HG03103 (cell line): ENCODE measurements around the gene PAPOLG.
"Not testable (repeated sequence)": the region's sequence is repeated elsewhere in the genome, so short reads cannot be mapped to it uniquely, and the experiment has no call there.

Experiments used
- ATAC-seq: cut with Tn5 transposase; IDR thresholded peaks from one replicate; pipeline ENCODE4 v1.9.1; 2021; ENCODE audit warnings: low read depth; ENCODE audit not compliant: unreplicated experiment

PAPOLG gene

GRCh38 chr2:60821587-60822302 is 65.7 kb downstream of the PAPOLG start:
- no peak for ATAC-seq

DNA sequence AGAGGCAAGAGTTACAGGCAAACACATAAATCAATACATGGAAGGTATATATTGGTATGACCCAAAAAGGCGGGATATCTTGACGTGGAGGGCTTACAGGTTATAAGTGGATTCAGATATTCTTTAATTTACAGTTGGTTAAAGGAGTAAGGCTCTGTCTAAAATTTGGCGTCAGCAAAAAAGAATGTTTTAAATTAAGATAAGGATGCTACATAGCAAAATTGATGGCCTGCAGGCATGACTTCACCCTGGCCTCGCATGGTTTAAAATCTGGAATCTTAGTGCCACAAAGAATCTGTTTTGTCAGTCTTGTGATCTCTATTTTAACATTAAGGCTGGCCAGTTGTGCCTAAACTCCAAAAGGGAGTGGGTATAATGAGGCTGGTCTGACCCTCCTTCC is 66.9 kb downstream of the PAPOLG start:
- ATAC-seq, result no peak

DNA sequence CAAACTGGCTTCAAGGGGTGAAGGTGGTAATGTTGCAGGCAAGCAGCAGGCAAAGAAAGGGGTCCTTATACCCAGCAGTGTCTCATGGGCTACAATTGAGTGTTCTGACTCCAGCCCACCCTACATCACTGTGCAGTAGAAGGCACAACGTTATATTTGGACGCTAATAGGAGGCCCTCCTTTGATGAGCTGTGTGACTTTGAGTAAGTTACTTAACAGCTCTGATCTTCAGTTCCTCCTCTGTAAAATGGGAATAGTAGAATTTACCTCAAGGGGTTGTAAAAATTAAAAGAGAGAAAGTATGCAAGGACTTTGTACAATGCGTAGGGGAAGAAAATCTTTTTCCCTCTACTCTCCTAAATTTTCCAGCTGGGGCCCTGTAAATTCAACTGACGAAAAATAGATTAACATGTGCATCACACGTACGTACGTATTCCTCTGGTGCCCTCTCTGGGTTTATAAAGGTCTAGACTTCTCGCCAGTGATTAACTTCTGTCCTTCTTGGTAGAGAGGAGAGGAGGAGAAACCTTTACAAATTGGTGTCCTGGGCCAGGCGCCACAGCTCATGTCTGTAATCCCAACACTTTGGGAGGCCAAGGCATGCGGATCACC is 67.7 kb downstream of the PAPOLG start:
- ATAC-seq, result no peak

DNA sequence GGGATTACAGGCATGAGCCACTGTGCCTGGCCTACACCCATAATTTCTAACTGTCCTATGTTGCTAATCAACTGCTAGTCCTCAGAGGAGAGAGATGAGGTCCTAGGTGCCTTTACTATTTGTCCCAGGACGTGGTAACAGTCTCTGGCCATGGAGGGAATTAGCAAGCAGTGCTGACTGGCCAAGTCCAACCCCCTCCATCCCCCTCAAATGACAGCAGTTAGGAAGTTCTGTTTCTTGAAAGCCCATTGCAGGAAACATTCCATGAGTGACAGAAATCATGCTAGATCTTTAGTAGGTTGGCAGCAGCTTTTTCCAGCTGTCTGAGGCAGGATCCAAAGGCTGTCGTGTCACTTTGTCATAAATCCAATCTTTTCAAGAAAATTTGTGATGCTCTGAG is 69.6 kb downstream of the PAPOLG start:
- ATAC-seq, result no peak

DNA sequence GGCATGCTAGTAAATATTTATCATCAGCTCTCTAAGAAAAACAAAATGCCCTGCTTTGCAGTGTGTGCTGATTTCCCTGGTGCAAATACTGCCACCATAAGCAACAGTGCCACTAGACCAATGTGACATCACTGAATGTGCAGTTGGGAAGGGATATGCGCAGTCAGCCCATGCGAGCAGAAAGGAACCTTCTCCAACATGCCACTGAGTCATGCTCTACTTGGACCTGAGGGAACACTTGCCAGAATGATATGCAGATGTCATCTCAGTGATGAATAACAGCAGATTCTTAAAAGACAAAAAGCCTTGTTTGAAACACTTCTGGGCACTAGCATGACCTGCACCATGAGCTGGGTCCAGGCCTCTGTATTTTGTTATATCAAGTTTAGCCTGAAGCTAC is 70.0 kb downstream of the PAPOLG start:
- no peak for ATAC-seq

DNA sequence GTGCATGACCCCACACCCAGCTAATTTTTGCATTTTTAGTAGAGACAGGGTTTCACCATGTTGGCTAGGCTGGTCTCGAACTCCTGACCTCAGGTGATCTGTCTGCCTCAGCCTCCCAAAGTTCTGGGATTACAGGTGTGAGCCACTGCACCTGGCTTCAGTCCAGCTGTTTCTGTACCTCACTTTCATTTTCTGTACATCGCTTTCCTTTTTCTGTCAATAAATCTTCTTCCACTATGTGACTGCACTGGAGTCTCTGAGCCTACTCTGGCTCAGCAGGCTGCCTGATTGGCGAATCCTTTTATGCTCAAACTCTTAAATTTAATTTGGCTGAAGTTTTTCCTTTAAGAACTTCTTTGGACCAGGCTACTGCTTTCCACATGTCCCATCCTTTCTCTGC is 70.8 kb downstream of the PAPOLG start:
- not testable (repeated sequence) for ATAC-seq

DNA sequence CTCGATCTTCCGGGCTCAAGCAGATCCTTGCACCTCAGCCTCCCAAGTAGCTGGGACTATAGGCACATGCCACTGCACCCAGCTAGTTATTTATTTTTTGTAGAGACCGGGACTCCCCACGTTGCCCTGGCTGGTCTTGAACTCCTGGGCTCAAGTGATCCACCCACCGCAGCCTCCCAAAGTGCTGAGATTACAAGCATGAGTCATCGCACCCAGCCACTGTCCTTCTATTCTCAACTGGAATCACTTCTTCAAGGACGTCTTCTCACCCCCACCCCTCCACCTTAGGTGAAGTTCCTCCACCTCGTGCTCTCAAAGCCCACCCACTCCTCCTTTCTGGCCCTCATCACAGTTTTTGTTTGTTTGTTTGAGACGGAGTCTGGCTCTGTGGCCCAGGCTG is 71.3 kb downstream of the PAPOLG start:
- no peak for ATAC-seq

GRCh38 chr2:60830991-60831390 is 74.9 kb downstream of the PAPOLG start:
- no peak for ATAC-seq

GRCh38 chr2:60831921-60832320 is 75.9 kb downstream of the PAPOLG start:
- ATAC-seq, result no peak

DNA sequence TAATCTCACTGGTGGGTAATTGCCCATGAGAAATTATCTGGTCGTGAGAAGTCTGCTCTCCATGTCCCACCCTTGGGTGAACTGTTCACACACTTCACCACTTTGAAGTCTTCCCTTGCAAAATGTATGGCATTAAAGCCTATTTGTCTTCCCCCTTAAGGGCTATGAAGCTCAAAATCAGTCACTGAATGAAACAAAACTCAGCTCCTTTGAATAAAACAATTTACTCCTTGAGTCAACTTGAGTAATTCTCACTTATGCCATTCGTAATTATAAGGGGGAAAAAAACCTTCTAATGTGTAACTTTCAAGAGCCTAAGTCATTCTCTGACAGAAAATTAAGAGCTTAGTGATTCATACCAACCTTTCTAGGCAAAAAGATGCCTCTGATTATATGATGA is 76.6 kb downstream of the PAPOLG start:
- no peak for ATAC-seq

DNA sequence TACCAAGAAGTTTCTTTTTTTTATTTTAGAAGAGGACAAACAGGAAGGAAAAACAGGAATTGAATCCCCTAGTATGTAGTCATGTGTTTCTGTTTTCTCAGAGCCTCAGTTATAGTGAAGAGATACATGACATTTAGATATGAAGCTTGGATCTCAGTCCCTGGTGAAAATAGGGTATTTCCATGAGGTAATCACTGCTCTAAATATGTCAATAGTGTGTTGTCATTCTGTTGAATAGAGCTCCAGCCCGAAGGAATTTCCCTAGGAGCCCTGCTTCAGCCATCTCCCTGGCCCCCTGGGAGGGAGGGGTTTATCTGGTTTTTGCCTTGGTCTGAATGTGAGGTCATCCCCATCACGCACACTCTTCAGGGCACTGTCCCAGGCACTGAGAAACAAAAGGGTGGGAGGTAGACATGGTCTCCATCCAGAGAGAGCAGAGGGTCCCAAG is 78.2 kb downstream of the PAPOLG start:
- ATAC-seq, result peak; percentile 47

GRCh38 chr2:60836491-60836890 is 80.4 kb downstream of the PAPOLG start:
- ATAC-seq, result no peak

DNA sequence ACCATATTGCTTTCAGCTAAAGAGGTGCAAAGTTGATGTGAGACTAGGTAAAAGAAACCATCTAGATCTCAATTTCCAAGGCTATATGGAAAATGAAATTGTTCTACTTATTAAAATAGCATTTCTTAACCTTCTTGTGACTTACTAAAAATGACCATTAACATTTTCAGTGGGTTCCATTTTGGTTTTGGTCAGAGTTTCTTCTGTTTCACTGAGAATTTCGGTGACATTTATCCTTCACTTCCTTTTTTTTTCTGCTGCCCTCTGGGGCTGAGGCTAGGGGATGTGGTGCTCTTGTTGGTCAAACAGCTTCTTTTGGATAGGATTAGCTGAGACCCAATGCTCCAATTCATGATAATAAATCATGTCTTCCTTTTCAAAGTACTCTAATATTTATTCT is 81.1 kb downstream of the PAPOLG start:
- ATAC-seq, result no peak

- ATAC-seq, result no peak
Measured at GRCh38 chr2:60838481-60838880, 82.4 kb downstream of the PAPOLG start.

GRCh38 chr2:60839126-60839813 is 83.2 kb downstream of the PAPOLG start:
- peak; percentile 47 for ATAC-seq

DNA sequence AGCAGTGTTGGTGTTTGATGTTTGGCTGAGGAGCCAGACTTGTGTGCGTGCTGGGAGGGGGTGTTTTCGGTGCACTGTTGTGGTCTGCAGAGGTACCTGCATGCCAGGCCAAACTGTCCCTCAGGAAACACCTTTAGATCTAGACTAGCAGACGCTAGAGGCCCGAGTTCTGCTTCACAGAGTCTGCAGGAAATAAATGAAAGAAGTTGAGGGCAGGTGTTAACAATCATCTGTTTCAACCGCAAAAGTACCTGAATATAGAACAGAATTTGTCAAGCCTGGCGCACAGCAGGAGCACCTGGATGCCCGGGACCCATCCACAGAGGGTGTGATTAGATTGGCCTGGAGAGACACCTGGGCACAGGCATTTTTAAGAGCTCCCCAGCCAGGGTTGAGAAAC is 84.8 kb downstream of the PAPOLG start:
- ATAC-seq, result peak; percentile 48

DNA sequence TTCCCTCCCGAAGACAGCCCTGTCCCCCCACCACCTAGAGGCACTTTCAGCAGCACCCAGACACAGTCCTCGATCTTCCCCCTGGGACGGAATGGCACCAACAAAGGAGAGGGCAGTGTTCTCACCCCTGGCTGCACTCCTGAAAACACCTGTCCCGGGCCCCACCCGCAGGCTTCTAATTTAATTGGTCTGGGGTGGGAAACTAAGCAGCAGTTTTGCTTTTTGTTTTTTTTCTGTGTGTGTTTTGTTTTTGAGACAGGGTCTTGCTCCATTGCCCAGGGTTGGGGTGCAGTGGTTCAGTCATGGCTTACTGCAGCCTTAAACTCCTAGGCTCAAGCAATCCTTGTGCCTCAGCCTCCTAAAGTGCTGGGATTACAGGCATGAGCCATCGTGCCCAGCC is 86.9 kb downstream of the PAPOLG start:
- no peak for ATAC-seq

DNA sequence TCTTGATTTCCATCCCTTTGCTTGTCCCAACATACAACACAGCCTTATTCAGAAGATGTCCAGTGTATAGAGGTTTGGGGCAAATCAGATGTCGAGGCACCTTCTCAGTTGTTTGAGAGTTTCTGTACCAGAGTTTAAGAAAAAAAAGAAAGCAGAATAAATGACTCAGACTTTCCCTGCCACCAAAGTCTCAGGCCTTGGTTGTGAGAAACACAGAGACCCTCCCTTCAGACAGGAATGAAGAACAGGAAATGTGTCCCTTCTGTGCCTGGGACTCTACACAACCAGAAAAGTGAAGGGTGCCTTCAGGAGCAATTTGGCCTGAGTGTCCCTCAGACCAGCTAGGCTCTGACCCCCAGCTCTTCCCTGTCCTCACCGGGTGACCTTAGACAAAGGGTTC is 88.0 kb downstream of the PAPOLG start:
- no peak for ATAC-seq

- ATAC-seq, result no peak
Measured at GRCh38 chr2:60847854-60848253, 91.8 kb downstream of the PAPOLG start.
